GM18951 (cell line): ENCODE measurements around the gene TUBA1C.

Experiments
- POLR2A ChIP-seq: IDR thresholded peaks from 4 replicates; pipeline ENCODE4 v1.6.1; 2011; ENCODE audit warnings: mild to moderate bottlenecking; ENCODE audit not compliant: insufficient read length, insufficient read depth; ENCODE audit errors: extremely low read depth
- in situ Hi-C: fragments of 300-500 bp; cut with MboI; formaldehyde crosslinking; loops from one replicate; pipeline ENCODE4 v1.12.0; 2022; ENCODE audit warnings: low sequenced_read_pairs, mixed read lengths, inconsistent platforms; ENCODE audit not compliant: unreplicated experiment

TUBA1C gene

DNA sequence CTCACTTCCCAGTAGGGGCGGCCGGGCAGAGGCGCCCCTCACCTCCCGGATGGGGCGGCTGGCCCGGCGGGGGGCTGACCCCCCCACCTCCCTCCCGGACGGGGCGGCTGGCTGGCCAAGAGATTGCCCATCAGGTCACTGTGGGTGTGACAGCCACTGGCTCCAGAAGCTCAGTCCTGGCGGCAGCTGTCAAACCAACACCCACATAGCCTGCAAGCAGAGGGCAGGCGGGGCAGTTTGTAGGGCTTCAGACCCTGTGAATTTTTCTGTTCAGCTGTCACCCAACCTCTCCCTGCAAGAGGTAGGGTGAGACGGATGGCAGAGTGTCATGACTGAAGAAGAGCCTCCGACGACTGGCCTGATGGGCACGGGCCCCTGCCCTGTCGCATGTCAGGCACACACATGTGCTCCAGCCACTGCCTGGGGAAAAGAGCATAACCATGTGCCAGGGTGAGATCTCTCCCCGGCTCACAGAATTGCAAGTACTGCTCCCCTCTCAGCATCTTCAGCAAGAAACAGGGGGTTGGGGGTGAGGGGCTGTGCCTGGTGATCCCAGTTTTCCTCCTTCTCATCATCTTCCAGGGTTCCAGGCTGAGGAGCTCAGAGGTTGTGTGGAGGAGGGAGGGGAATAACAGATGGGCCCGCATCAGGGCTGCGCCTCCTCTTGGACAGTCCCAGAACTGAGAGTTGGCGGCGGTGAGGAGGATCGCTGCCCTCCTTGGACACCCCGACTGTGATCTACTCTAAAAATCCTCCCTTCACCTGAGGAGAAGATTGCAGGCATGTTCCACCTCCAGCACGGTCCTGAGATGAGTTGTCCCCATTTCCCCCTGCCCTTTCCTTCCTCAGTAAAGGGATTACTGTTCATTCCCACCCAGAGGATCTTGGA, 18.9 kb downstream of the TUBA1C start:
- in situ Hi-C loops = no loop called here
- no peak for TF ChIP-seq POLR2A

DNA sequence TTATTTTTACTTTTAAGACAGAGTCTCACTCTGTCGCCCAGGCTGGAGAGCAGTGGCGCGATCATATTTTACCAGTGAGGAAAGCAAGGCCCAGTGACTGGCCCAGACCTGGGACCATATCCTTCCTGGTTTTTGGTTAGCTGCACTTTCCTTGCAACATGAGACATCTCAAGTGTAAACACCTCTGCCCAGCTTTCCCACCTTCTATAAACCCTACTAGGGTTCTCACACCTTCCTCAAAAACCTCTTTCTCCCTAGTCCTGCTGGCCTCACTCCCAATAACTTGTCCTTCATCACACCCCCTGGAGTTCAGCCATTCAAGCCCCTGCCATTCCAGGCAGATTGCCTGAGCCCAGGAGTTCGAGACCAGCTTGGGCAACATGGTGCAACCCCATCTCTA, 19.8 kb downstream of the TUBA1C start:
- in situ Hi-C loops = loop anchor here (5.0 kb wide), 1 partner anchor 58 kb away; no protein-coding TSS in a partner anchor
- TF ChIP-seq POLR2A = no peak

DNA sequence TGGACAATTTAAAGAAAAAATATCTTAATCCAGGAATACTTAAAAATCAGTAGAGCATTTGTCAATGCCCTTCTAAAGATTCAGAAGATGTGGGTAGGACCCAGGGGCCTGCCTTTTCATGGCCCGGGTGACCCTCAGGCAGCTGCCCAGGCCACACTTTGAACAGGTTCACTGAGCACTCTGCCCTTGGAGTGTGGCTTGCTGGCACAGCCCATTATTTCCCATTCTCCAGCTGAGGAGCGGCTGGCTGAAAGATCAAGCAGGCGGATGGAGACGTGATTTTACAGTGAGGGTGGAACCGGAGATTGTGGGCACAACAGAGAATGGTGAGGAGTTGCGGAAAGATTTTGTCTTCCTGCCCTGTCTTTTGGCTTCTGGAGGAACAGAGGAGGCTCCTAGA, 23.0 kb downstream of the TUBA1C start:
- TF ChIP-seq POLR2A = no peak
- in situ Hi-C loops = loop anchor here (5.0 kb wide), 1 partner anchor 54 kb away; no protein-coding TSS in a partner anchor

DNA sequence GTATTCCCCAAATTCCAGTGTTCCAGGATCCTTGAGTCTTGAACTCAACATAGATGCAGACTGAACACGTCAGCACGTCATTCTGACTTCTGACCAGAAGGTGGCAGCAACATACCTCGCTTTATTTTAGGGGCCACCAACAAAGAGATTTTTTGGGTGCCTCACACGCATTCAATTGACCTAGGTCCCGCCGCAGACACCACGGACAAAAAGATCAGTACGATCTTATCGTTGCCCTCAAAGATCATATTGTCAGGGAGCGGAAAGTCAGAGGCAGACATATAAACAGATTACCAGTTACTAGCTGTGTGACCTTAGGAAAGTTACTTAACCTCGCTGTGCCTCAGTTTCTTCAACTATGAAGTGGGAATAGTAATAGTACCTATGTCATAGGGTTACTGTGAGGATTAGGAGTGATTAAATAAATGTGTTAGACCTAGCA, 23.6 kb downstream of the TUBA1C start:
- no peak for TF ChIP-seq POLR2A
- in situ Hi-C loops = loop anchor here (5.0 kb wide), 1 partner anchor 54 kb away; no protein-coding TSS in a partner anchor

DNA sequence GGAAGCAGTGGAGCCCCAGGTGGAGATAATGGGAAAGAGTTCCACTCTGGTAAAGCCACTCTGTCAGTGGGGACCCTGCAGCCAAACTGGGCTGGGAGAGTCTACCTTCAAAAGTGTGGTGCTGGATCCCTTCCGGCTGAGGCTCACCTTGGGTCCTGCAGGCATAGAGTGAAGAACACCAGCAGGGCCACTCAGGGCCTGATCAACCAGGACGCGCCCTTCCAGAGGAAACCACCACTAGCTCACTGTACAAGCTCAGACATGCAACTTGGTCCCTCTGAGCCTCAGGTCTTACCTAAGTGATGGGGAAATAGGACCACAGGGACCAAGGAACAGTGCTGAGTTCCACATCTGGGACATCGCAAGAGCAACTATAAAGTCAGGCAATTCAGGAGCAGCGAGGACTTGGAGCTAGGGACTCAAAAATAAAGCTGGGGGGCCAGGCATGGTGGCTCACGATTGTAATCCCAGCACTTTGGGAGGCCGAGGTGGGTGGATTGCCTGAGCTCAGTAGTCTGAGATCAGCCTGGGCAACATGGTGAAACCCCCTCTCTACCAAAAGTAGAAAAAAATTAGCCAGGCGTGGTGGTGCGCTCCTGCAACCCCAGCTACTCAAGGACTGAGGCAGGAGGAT, 24.2 kb downstream of the TUBA1C start:
- in situ Hi-C loops = loop anchor here (5.0 kb wide), 1 partner anchor 53 kb away; no protein-coding TSS in a partner anchor
- no peak for TF ChIP-seq POLR2A

DNA sequence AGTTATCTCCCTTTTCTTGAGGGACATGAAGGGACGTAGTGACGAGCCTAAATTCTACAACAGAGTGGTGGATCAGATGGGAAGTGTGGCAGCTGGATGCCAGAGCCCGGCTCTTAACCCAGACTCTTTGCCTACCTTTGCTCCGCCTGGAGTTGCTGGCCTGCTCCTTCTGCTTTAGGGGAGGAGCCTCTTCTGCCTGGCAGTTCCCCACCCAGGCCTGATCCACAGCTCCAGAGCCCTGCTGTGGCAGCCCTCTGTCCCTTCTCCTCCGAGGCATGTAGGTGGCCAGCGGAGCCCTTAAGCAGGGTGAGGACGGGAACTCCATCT, 27.8 kb downstream of the TUBA1C start:
- in situ Hi-C loops = no loop called here
- TF ChIP-seq POLR2A = no peak

DNA sequence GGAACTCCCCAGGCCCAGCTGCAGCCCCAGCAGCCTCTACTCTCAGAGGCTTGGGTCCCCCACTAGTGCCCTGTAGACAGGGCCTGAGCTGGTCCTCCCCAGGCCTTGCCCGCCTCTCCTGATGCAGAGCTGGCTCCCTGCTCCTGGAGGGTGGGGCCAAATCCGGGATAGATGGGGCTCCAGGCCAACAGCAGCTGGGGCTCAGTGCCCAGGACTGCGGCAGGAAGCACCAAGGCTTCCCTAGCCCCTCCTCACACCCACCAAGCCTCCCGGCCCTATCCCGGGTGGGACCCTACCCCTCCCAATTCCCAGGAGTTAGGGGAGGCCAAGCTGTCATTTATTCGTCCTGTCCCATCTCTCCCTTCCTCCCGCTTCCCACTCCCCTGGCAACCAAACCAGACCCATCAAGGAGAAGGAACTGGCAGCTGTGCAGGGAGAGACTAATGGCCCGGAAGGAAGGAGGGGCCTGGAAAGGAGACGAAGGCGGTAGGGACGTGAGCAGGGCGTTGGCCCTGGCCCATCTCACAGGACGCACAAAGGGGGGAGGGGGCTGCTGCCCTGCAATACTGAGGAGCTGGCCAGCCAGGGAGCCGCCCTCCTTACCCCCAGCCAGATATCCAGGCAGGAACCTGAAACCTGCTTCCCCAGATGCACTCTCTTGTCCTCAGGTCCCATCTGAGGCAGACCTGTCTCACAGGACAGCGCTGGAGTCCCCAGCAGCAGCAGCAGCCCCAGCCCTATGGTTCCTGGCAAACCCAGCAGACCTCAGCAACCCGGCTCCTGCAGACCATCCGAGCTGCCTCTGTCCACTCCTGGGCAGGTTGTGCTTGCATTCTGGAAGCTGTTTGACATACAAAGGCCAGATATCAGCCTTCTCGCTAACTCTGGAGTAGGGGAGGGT, 28.4 kb downstream of the TUBA1C start:
- in situ Hi-C loops = no loop called here
- TF ChIP-seq POLR2A = no peak

DNA sequence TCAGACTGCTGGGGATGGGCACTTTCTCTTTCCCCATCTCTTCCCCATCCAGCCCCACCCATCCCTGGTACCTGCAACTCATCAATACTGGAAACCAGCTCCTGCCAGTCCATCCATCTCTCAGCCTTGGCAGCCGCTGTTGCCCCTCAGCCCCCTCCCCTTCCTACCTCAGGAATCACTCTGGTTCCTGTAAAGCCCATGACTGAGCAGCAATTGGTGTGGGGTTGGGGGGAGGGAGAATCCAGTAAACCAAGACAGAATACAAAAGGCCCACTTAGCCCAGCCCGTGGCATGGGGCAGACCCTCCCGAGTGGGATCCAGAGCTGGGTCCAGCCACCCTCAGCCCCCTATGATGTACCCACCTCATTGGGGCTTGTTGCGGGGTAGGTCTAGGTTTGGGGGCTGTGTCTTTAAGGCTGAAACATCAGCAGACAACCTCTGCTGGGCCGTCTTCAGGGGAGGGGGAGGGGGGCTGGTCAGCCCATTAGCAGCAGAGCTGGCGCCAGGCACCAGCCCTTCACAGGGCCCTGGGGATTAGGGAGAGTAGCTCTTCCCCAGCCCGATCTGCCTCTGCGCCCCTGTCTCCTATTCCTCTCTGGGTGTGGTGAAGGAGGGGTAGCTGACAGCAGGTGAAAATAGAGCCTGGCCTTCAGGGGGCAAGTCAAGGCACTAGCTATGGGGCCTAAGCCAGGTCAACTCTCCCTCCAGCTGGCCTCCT, 29.4 kb downstream of the TUBA1C start:
- in situ Hi-C loops = no loop called here
- TF ChIP-seq POLR2A = no peak

DNA sequence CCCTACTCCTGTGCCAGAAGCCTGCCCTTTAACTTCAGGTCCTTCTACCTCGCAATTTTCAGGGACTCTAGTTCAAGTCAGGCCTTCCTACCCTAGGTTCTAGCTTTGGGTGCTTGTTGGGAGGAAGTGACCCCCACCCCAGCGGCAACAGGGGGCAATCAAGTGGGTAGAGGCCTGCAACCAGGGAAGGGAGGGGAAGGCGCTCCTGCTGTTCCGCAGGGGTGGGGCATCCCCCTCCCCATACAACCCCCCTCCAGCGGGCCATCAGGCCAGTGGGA, 29.9 kb downstream of the TUBA1C start:
- in situ Hi-C loops = no loop called here
- TF ChIP-seq POLR2A = no peak

DNA sequence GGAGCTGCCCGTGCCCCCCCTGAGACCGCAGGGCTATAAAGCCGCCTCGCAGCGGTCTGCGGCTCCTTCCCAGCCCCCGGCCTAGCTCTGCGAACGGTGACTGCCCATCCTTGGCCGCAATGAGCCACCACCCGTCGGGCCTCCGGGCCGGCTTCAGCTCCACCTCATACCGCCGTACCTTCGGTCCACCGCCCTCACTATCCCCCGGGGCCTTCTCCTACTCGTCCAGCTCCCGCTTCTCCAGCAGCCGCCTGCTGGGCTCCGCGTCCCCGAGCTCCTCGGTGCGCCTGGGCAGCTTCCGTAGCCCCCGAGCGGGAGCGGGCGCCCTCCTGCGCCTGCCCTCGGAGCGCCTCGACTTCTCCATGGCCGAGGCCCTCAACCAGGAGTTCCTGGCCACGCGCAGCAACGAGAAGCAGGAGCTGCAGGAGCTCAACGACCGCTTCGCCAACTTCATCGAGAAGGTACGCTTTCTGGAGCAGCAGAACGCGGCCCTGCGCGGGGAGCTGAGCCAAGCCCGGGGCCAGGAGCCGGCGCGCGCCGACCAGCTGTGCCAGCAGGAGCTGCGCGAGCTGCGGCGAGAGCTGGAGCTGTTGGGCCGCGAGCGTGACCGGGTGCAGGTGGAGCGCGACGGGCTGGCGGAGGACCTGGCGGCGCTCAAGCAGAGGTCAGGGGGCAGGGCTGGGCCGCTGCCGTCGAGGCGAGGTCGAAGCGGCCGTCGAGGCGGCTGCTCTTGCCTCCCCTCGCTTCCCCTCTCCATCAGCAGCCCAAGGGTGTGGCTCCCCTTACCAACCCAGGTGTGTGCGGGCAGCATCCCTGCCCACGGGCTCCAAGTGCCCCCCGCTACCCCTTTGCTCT, 30.4 kb downstream of the TUBA1C start, which contains the start of gene PRPH:
PRPH (plus strand) TSS at position 66 of the 855 bp plus-strand sequence; CDS start at position 120, 54 bp downstream.
- in situ Hi-C loops = no loop called here
- no peak for TF ChIP-seq POLR2A

DNA sequence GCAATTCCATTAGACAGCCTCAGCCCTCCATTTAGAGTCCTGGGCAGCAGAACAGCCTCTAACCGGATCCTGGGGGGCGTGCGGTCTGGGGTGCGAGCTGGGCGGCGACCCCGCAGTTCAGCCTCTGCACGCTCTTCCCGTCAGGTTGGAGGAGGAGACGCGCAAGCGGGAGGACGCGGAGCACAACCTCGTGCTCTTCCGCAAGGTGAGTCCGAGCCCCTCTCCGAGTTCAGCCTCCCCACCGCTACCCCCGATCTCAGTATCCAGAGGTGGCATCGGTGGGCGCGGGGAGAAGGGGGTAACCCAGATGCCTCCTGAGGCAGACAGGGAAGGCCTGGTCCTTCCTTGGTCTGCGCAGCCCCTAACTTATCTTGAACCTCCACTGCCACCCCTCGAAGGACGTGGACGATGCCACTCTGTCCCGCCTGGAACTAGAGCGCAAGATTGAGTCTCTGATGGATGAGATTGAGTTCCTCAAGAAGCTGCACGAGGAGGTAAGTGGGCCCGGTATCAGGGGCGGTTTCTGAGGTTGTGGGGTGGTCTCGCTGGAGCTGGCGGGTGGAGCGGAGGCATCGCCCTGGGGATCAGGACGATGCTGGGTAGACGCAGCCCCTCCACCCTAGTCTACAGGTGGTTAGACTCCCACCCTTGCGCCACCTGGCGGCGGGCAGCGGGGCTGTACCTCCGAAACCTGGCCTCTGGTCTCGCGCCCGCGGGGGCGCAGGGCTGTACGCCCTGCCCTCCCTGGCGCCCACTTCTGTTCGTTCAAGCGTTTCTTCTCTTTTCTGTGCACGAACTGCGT, 31.4 kb downstream of the TUBA1C start:
- in situ Hi-C loops = no loop called here

More for the DNA sequence above, 31.4 kb downstream of the TUBA1C start:
- no peak for TF ChIP-seq POLR2A
